GM21526 (cell line): Measurements from ENCODE around the gene CBX4.
"Not testable (repeated sequence)": the region's sequence is repeated elsewhere in the genome, so short reads cannot be mapped to it uniquely, and the experiment has no call there.

Source experiments
- ATAC-seq: cut with Tn5 transposase; IDR thresholded peaks from one replicate; pipeline ENCODE4 v1.9.1; 2021; ENCODE audit warnings: moderate library complexity; ENCODE audit not compliant: unreplicated experiment, low FRiP score

CBX4 gene

DNA sequence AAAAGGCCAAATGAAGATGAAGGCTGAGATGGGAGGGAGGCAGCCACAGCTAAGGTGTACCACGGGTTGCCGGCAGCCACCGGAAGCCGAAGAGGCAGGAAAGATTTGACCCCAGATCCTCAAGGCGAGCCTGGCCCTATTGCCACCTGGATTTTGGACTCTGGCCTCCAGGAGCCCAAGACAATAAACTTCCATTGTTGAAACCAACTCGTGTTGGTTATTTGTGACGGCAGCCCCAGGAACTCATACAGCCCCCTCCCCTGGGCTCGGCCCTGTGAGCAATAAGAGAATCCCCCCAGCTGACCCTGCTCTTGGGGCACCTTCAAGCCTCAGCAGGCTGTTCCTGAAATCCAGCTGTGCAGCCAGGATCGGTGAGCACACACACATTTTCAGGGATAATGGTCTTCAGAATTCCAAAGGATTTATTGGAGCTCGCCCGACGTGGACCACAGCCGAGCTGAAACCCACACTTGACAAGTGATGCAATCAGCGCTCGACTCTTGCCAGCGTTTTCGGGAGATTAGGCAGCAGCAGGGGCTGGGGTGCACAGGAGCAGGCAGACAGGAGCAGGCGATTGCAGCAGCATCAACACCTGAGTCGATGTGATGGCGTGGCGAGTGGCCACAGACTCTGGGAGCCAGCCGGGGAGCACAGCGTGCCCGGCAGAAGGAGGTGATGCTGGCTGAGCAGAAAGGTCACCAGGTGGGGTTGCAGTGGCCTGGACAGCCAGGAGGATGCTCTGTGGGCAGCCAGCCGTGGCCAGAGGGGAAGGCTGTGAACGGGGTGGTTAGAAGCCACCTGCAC, 22.4 kb upstream of the CBX4 start:
- ATAC-seq: no peak

- no peak for ATAC-seq
Measured at GRCh38 chr17:79859676-79860615, 20.7 kb upstream of the CBX4 start.

DNA sequence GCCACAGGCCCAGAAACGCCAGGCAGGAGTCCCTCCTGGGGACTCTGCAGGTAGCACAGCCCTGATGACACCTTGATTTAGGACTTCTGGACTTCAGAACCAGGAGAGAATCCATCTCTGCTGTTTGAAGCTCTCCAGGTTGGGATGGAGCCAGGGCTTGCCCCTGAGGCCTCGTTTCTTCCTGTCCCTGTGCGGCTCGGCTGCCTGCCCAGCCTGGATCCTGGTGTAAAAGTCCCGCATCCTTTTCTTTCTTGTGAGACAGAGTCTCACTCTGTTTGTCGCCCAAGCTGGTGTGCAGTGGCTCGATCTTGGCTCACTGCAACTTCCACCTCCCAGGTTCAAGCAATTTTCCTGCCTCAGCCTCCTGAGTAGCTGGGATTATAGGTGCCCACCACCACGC, 17.9 kb upstream of the CBX4 start:
- no peak for ATAC-seq

DNA sequence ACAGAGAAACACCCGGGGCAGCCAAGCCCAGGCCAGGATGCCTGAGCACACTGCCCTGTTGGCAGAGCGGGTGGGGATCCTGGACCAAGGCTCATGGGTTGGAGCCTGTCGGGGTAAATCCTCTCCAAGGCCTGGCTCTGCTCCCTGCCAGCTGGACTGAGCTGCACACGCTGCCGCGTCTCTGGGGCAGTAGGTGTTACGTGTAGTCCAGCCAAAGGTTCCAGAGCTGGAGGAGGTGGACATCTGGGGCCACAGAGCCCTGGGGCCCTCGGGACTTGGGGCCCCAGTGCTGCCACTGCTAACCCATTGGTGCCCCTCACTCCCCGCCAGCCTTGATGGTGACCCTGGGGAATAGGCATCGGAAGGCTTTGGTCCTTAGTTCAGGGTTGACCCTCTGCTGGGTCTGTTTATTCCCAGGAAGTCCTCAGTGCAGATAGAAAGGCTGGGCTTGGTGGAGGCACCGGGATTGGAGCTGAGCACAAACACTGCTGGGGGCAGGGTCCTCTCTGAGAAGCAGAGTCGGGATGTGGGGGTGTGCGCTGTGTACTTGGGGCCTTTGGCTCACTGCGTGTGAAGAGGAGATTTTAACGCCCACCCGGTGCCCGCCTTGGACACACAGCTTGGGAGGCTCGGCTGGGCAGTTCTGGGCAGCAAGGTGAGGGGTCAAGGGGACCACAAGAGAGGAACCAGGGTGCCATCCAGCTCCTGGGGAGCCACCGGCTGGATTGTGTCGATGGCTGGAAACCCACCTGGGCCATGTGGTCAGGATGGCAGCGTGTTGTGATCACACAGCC, 16.3 kb upstream of the CBX4 start:
- ATAC-seq: no peak

GRCh38 chr17:79854080-79855060, 15.1 kb upstream of the CBX4 start:
- no peak for ATAC-seq

GRCh38 chr17:79853168-79853567, 13.9 kb upstream of the CBX4 start:
- not testable (repeated sequence) for ATAC-seq

DNA sequence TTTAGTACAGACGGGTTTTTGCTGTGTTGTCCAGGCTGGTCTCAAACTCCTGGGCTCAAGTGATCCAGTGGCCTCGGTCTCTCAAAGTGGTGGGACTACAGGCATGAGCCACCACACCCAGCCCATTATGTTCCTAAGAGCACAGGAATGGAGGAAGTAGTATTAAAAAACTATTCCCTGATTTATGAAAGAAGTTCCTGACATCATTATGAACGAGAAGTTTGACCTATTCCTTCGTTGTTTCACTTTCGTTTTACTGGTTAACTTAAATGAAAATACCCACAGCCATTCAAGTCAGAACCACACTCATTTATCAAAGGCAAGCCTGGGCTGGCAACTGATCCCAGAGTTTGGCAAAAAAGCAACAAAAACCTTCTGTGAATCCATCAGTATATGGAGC, 13.5 kb upstream of the CBX4 start:
- ATAC-seq: no peak

- no peak for ATAC-seq
Measured at GRCh38 chr17:79851461-79851817, 12.2 kb upstream of the CBX4 start.

DNA sequence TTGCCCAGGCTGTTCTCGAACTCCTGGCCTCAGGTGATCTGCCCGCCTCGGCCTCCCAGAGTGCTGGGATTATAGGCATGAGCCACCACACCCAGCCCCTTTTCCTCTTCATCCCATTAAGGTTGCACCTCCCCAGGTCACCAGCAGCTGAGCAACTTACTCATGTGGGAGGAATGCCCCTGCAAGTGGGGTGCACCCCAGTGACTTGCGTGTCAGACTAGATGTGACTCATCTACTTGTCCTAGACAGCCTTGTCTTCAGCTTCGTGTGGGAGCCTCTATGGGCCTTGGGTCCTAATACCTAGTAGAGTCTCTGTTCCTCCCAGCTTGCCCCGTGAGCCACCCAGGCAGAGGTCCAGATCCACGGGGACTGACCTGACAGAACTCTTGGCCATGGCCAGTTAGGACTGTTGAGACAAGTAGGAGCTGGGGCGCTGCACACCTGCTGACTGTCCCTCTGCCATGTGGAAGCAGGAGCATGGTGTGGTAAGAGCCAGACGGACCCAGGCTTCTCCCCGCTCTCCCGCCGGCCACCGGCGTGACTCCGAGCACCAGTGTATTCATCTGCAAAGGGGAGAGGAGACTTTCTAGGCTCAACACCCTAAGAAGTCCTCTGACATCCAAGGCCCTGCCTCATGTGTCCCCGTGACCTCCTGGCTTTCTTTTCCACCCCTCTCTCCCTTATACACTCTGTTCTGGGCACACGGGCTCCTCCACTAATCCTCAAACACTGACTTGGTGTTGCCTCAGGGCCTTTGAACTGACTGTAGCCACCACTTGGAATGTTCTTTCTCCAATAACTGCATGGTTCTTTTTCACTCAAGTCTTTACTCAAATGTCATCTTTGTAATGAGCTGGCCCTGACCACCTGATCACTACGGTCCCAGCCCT, 11.6 kb upstream of the CBX4 start:
- no peak for ATAC-seq

- ATAC-seq: no peak
Measured at GRCh38 chr17:79849953-79850352, 10.7 kb upstream of the CBX4 start.

DNA sequence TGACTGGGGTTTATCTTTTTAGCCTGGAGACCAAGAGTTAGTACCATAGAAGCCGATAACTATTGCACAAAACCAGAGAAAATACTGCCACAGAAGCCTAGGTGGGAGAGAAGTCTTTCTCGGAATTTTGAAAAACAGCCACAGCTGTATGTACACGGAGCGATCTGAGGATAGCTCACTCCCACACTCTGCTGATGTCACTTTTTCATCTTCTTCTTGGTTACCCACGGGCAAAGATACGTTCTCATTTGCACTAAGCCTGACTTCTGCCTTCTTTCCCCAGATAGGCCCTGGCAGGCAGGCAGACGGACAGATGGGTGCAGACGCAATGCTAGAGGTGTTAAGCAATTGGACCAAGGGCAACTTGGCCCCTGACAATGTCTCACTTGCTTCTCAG, 9.1 kb upstream of the CBX4 start:
- no peak for ATAC-seq

DNA sequence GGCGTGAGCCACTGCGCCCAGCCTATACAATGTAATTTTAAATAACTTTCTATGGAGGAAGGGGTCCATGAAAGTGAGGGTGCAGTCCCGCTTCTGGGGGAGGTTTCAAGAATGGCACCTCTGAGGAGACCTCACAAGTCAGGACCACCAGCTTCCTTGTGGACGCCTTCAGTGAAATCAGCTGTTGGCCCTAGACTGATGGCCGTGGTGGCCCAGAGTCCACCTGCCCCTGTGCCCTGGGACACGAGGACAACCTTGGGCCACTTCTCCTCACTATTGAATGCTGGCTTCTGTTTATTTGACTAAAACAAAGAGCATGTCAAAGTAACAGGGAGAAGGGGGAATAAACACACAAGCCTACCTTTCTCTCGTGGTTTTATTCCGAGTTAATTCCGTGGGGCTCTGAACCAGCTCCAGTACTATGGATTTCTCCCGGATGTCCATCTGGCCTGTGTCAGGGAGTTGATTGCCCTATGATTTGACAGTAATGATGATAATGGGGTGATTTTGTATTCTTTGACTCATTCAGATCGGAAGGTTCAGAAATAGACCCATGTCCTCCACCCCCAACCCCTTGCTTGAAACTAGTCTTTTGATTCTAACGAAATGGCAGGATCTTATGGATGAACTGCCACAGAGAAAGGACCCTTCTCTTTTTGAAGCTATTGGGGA, 8.6 kb upstream of the CBX4 start:
- no peak for ATAC-seq

DNA sequence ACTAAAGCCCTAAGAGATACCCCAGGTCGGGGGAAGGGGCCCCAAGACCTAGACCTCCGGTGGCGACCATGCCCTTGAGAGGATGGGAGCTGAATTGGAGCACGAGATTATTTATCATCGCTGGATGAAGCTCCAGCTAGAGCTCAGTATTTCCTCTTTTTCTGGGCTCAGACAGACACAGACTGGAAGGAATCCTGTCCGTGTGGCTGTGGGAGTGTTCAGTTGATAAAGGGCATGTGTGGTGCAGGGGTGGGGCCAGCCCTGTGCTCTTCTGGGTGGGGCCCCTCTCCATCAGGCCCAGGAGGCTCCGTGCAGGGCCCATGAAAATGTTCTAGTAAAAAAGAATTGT, 6.3 kb upstream of the CBX4 start:
- no peak for ATAC-seq

DNA sequence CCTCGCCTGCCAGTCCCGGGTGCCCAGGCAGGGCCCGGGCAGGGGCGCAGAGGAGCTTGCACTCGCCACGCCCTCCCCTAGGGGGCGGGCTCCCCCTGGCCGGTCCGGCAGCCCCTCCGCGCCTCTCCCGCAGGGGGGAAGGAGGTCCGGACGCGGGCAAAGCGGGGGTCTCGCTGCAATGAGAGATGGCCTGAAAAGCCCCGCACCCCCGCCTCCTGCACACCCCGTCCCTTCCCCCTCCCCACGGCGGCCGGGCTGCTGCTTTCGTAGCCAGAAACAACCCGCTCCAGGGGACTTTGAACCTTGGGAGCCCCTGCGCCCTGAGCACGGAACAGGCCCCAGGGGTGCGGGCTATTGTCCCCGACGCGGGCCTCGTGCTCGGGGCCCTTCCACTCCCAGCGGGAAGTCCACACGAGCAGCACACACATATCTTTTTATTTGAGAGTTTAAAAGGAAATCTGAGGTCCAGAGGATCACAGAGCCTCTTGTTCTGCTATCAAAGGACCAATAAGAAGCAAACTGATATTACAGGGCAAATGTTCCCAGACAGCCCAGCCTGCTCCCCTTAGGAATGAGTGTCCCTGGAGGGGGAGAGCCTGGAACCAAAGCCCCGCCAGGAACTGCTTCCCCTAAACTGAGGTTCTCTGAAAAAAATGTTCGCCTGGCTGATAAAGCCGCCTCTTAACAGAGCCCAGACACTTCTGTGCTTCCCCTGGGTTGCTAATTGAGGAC, 5.8 kb upstream of the CBX4 start:
- no peak for ATAC-seq

GRCh38 chr17:79843816-79844800, 4.9 kb upstream of the CBX4 start:
- ATAC-seq: no peak

DNA sequence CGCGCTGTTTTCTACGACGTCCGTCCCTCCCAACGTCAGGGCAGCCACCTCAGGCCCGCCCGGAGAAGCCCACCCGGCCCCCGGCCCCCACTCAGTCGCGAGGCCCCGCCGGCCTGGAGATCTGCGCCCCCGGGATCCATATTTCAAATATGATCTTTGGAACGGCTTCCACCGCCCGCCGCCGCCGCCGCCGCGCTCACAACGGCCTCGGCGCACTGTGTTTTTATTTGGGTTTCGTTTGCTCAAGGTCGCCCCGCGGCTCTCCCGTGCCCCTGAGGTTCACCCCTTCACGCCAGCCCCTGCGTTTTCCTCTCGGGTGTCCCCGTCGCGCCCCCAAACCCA, 4.2 kb upstream of the CBX4 start:
- ATAC-seq: no peak
